CD4-positive, alpha-beta T cell treated with Interleukin-15 for 1 hour (primary cell): ENCODE measurements around the gene FAM168B.

Source experiments
- DNase-seq: peaks from one replicate; pipeline ENCODE4 v3.0.0-alpha.2; 2020

The FAM168B gene

DNA sequence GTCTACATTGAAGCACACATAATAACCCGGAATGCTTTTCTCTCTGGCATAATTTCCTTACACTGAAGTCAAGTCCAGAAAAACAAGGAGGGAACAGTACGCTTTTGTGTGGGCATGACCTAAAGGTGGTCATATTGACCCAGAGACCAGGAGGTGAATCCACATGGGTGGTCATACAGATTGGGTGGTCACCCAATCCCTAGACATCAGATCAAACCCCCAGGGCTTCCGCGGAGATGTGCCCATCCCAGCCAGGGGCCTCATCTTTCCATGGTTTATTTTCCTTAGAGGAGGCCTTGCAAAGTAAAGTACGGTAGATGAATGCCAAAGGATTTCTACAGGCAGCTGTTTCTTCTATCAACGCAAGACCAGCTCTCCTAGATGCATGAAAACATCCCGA lies 38.8 kb downstream of the FAM168B start:
- no peak for DNase-seq

- no peak for DNase-seq
Measured at GRCh38 chr2:131052741-131053263, 40.5 kb downstream of the FAM168B start.

- DNase-seq = no peak
Measured at GRCh38 chr2:131050896-131051295, 42.4 kb downstream of the FAM168B start.

- no peak for DNase-seq
Measured at GRCh38 chr2:131049150-131049718, 44.0 kb downstream of the FAM168B start.

- DNase-seq = no peak
Measured at GRCh38 chr2:131048641-131049040, 44.6 kb downstream of the FAM168B start.

DNA sequence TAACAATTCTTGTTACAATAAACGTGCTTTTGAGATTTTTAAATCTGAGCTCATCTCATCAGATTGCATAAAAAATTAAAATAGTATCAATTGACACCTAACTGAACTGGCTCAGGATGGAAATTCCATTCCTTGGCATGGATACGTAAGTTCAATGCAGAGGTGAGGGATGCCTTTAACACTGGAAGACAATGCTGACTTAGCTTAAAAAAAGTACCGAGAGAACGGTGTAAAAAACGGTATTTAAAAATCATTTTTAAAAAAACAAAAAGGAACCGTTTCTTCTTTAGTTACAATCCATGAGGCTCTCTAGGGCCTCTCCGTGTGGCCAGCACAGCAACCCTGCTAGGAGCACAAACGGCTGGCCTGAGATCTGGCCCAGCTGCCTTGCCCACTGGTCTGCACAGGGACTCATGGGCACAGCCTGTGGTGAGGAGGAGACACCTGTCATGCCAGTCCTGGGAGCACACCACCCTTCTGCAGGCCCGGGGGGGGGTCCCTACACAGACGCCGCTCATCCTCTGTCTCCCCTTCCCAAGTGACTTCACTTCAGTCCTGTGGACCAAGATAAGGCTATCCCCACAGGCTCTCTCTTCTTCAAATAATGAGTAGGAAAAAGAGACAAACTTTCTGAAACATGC lies 45.2 kb downstream of the FAM168B start:
- DNase-seq = no peak

- no peak for DNase-seq
Measured at GRCh38 chr2:131046918-131047652, 46.2 kb downstream of the FAM168B start.

DNA sequence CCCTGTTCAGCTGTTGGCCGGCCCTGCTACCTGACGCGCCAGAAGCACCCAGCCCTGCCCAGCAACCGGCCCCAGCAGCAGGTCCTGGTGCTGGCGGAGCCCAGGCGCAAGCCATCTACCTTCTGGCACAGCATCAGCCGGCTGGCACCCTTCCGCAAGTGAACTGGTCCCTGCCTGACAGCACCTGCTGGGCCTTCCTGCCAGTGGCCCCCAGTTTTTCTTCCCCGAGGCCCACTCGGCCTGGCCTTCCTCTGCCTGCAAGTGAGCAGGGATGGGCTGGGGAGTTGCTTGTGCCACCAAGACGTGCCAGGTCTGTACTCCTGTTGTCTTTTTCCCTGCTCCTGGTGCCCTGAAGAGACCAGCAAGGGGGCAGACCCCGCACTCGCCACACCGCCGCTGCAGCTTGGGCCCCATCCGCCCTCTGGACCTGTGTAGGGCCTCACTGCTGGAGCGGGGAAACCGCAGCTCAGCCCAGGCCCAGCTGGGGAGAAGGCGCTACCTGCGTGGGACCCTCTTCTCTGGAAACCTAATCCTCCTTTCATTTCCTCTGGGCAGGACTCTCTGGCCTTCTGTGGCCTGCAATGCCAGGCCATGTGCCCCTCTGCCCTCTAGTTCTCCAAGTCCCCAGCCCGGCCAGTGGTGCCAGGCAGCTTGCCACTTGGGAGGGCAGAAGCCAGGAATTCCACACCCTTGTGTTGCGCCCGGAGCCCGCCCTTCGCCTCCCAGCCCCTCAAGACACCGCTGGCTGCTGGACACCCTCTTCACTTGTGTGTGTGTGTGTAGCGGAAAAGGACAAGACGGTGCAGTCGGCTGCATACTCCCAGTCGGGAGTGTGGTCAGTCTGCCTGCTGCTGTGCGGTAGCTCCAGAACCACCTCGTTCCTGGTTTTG lies 47.0 kb downstream of the FAM168B start:
- DNase-seq = no peak

DNA sequence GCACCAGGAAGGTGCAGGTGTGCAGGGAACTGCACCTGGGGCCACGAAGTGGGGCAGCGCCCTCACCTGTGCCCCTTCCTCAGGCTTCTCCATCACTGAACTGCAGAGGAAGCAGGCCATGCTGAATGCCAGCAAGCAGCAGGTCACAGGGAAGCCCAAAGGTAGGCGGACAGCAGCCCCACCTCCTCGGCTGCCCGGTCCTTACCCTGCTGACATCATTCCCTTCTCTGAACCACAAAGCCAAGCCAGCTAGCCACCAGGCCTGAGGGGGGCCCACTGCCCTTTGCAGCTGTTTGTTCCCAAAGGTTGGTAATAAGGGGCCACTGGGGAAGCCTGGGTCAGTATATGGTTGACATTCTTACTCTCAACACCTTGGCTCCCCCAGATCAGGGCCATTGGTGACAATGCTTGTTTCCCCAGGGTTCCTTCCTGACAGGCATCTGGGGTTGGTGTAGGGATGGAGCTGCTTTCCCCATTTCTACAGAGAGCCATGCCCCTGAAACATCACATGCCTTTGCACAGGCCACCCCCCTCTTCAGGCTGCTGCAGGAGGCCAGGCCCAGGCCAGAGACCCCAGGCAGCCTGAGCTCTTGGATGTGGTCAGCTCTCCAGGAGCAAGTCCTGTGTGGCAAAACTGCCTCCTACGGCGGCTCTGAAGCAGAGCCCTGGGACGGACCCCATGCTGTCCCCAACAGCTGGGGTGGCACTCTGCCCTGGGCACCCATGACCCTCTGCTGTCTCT lies 47.8 kb downstream of the FAM168B start:
- DNase-seq = no peak

- DNase-seq = no peak
Measured at GRCh38 chr2:131044757-131045150, 48.5 kb downstream of the FAM168B start.

DNA sequence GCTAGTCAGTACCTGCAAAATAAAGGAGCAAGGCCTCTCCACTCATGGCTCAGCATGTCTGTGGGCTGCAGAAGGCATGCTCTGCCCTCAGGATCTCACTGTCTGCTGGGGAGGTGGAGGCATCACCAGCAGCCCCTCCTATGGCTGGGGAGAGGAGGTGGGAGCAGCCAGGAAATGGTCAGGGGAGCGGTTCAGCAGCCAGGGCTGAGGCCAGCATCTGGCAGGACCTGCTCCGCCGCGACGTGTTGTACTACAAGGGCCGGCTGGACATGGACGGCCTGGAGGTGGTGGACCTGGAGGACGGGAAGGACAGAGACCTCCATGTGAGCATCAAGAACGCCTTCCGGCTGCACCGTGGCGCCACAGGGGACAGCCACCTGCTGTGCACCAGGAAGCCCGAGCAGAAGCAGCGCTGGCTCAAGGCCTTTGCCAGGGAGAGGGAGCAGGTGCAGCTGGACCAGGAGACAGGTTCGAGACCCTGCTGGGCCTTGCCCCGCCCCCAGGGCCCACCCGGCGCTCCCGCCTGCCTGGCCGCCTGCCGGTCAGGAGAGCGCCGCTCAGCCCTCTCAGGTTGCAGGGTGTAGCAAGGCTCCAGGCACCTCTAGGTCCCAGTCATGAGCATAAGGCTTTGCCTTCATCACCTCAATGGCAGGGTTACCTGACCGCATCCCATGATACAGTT lies 49.0 kb downstream of the FAM168B start:
- DNase-seq = no peak

DNA sequence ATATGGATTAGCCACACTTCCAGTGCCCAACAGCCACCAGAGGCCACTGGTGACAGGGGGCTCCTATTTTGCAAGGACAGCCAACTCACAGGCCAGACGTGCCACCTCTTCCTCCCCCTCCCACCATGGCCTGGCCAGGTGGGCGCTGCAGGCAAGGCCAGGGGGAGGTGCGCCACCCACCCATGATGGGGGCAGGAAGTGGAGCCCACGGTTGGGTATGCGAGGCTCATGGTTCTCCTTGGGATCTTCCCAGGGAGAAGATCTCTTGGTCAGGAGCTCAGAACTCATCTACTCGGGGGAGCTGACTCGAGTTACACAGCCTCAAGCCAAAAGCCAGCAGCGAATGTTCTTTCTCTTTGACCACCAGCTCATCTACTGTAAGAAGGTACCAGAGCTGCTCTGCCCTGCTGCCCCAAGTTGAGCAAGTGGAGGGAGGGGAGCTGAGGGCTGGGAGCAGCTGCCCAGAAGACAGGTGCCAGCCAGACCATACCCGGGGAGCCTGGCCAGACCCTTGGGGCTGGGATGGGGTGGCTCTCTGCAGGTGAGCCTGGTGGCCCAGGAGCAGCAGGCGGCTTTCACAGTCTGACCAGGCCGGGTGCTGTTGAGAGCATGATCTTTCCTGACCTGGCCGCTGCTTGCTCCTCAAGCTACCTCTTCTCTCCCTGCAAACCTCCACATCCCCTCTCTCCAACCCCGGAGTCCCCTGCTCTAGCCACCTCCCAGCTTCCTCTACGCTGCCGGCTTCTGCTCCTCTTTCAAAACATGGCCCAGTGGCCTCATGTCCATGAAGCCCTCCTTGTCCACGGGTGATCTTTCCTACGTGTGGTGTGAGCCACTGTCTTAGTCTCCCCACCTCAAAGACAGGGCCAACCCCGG lies 49.8 kb downstream of the FAM168B start:
- no peak for DNase-seq

- no peak for DNase-seq
Measured at GRCh38 chr2:131042148-131042775, 51.0 kb downstream of the FAM168B start.

GRCh38 chr2:131041402-131042147 lies 51.7 kb downstream of the FAM168B start:
- no peak for DNase-seq

DNA sequence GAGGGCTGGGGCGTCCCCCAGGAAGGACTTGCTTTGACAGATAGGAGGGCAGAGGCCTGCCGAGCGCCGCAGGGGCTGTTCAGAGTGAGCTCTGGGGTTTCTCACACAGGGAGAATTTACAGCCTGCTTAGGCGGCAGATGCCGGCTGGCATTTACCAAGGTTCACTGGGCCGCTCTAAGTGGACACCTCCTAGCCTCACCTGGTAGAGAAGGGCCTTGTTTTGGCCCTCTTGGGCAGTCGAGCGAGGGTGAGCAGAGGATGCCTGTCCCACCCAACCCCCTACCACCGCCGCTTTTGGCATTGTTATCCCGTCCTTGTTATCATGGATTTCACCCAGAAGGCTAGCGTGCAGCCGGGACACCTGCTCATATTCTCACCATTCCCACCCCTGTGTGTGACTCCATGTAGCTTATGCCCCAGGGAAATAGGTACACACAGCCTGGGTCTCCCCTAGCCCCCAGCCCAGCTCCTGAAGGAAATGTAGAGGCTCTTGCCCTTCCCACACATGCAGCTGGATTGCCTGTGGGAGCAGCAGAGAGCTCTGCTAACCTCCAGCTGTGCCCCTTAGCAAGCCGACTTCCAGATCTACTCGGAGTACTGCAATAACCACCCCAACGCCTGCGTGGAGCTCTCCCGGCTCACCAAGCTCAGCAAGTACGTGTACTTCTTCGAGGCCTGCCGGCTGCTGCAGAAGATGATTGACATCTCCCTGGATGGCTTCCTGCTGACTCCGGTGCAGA lies 52.4 kb downstream of the FAM168B start:
- no peak for DNase-seq

DNA sequence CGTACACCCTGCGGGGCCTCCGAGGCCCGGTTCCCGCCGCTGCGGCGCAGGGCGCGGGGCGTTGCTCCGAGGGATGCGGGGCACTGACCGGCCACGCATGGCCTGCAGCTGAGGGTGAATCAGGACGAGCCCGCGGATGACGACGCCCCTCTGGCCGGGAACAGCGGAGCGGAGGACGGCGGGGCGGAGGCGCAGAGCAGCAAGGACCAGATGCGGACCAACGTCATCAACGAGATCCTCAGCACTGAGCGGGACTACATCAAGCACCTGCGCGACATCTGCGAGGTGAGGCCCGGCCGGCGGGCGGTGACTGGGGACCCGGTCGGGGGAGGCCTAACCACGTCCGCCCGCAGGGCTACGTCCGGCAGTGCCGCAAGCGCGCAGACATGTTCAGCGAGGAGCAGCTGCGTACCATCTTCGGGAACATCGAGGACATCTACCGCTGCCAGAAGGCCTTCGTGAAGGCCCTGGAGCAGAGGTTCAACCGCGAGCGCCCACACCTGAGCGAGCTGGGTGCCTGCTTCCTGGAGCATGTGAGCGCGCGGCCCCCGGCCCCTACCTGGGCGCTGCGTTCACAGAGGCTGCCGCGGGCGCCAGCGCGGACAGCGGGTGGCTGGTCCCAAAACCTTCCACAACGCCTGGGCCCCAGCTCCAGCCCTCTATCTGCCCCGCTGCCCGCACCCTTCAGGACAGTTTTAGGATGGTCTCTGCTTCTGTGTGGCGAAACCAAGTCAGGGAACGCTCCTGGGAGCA lies 53.2 kb downstream of the FAM168B start:
- DNase-seq = no peak

- no peak for DNase-seq
Measured at GRCh38 chr2:131039535-131039907, 53.7 kb downstream of the FAM168B start.

GRCh38 chr2:131039101-131039440 lies 54.2 kb downstream of the FAM168B start:
- no peak for DNase-seq
